ENCODE results near the gene APBA2.

- TF ChIP-seq EP300 (IDR thresholded peaks at IDR 0.05) (no peak), CTCF (IDR thresholded peaks at IDR 0.05) (no peak)
Observed at GRCh38 chr15:29091666-29092065, 205.9 kb downstream of the APBA2 start.
